ENCODE measurements around the gene BAHD1.

Gene BAHD1

GRCh38 chr15:40424483-40425115, 16.2 kb upstream of the BAHD1 start:
- no peak for DNase-seq

DNA sequence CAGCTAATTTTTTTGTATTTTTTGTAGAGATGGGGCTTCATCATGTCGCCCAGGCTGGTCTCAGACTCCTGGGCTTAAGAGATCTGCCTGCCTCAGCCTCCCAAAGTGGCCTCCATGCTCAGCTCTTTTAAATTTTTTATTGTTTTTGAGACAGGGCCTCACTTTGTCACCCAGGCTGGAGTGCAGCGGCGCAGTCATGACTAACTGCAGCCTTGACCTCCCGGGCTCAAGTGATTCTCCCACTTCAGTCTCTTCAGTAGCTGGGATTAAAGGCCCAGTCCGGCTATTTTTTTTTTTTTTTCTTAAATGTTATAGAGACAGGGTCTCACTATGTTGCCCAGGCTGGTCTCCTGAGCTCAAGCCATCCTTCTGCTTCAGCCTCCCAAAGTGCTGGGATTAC, 15.1 kb upstream of the BAHD1 start:
- no peak for DNase-seq

- DNase-seq, result no peak
Observed at GRCh38 chr15:40427188-40427587, 13.6 kb upstream of the BAHD1 start.

GRCh38 chr15:40428185-40428584, 12.6 kb upstream of the BAHD1 start:
- DNase-seq, result no peak

GRCh38 chr15:40429068-40429710, 11.6 kb upstream of the BAHD1 start:
- DNase-seq, result no peak

GRCh38 chr15:40430271-40430805, 10.4 kb upstream of the BAHD1 start:
- DNase-seq, result no peak

GRCh38 chr15:40435023-40435709, 5.6 kb upstream of the BAHD1 start:
- no peak for DNase-seq

- DNase-seq, result no peak
Observed at GRCh38 chr15:40435710-40436089, 5.1 kb upstream of the BAHD1 start.

- DNase-seq, result no peak
Observed at GRCh38 chr15:40436116-40436891, 4.4 kb upstream of the BAHD1 start.

DNA sequence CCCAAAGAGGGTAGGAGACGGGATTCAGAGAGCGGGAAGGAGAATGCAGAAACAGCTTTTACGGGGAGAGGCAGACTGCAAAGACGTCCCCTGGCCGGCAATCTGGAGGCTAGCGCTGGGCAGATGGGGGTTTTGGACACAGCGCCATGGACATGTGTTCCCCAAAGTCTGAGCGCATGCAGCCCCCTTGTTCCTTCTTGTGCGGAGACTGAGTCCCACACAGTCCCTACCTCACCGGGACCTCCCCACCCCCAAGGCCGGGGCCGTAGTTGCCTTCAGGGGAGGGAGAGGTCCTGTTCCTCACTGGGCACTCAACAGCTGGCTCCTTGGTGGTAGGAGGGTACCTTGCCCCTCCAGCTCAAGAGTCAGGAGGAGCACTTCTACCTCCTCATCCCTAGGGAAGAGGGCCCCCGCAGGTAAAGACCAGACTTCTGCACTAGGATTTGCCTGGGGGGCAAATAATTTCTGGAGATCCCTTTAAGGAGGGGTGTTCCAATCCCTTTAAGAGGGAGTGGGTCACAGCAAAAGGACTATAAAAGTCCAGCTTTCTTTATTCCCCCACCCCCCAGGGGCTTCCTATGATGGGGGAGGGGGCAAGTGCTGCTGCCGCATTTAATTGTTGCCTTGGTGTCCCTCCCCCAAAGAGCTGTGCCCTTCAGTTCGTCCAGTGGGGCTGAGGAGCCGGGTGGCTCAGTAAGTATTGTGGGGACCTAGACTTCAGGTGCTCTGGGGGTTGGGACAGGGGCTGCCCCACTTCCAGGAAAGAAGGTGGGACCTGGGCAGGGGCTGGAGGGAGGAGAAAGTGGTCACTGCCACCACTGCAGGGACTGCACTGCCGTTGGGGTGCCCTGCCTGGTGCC, 3.6 kb upstream of the BAHD1 start:
- no peak for DNase-seq

- DNase-seq, result no peak
Observed at GRCh38 chr15:40437752-40438687, 2.7 kb upstream of the BAHD1 start.

GRCh38 chr15:40438712-40439111, 2.0 kb upstream of the BAHD1 start:
- DNase-seq, result no peak

- DNase-seq, result no peak
Observed at GRCh38 chr15:40439461-40439959, 1.2 kb upstream of the BAHD1 start.

GRCh38 chr15:40439960-40440742, 602 bp upstream of the BAHD1 start:
- DNase-seq, result peak; percentile 34

- DNase-seq, result no peak
Observed at GRCh38 chr15:40441565-40442531, 1.1 kb downstream of the BAHD1 start.

- no peak for DNase-seq
Observed at GRCh38 chr15:40443255-40443654, 2.5 kb downstream of the BAHD1 start.

DNA sequence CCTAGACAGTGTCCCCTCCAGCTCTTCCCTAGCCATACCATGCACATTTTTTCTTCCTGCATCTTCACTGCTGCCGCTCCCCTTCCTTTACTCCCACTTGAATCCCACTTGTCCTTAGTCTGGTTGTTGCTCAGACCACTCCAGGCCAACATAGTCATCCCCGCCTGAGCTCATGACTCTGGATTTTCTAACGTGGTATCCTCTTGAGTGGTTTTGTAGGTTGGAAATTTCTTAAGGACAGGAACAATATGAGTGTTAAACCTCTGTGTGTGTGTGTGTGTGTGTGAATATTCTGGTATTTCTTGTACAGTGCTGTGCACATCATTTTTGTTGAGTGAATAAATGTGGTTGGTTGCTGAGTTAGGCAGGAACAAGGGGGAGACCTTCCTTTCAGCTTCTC, 3.1 kb downstream of the BAHD1 start:
- DNase-seq, result no peak

DNA sequence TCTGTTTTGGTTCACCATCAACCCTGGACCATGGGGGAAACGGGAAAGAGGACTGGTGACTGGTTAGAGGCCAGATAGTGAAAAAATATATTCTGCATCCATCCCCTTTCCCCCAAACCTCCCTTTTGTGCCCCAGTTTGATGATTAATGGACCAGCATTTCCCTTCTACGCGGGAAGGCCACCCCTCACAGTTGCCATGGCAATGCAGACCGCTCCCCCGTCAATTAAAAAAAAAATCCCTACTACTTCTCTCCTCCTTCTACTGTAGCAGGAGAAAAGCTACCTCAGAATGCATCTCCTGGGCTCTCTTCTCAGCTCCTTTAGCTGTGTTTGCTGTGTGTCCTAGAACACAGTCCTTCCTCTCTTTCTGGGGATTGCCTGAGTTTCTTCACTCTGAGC, 4.0 kb downstream of the BAHD1 start:
- DNase-seq, result no peak

GRCh38 chr15:40445421-40445922, 4.7 kb downstream of the BAHD1 start:
- DNase-seq, result no peak

Data from activated CD4-positive, alpha-beta T cell treated with anti-CD3 and anti-CD28 coated beads, Interleukin-10, Interleukin-2, amounts not matched to agents 100 ng/mL and 50 ng/mL, durations not matched to agents 16 hours and 8 hours (primary cell).